DMS79 treated with DMSO at 0.1 percent for 48 hours (cell line): Measurements from ENCODE around the gene DYNAP.
A peak's percentile ranks its signal among the peaks of the same experiment; 100 is the strongest.

Experiments
- DNase-seq: peaks from one replicate; lab custom pipeline; 2025; lab: John Stamatoyannopoulos, UW

DYNAP gene, protein sequence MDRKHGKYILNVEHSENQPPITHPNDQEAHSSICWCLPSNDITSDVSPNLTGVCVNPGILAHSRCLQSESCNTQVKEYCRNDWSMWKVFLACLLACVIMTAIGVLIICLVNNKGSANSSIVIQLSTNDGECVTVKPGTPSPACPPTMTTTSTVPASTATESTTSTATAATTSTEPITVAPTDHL

GRCh38 chr18:54590945-54591344, at the start of gene DYNAP:
TSS of gene DYNAP (plus strand) at chr18:54591245. CDS start at chr18:54591283, 38 bp downstream.
- DNase-seq: no peak

DNA sequence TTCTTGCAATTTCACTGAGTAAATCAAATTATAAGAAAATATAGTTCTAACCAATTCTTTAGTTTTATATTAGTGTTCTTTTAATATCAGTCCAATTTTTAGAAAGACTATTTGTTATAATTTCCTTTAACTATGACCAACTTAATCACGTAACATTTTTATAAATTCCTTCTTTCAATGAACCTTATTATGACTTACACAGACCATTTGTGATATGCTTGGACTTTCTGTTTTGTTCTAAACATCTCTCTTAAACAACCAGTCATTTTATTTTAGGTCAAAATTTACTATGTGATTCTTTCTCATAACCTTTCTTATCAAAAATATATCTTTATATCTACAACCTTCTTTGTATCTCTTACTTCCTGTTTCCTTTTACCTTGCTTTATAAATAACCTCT, 39.5 kb upstream of the DYNAP start:
- DNase-seq: no peak

- no peak for DNase-seq
These were observed 35.8 kb upstream of the DYNAP start for GRCh38 chr18:54555286-54555685.

DNA sequence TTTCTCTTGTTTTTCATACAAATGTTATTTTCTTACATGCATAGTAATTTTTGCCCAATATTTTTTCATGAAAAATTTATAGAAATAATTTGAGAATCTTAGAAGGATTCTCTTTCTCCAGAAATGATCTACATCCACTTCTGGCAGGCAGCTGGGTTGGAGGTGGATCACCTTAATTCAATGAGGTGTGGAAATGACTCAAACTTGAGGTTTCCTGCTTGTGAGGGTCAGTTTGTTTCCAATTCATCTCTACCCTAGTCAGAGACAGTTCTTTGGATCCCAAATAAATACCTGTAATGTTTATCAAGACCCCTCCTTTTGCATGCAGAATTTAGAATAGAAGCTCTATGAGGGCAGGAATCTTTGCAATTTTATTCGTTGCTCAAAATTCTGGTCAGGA, 35.0 kb upstream of the DYNAP start:
- DNase-seq: no peak

GRCh38 chr18:54557958-54558357, 33.1 kb upstream of the DYNAP start:
- DNase-seq: no peak

DNA sequence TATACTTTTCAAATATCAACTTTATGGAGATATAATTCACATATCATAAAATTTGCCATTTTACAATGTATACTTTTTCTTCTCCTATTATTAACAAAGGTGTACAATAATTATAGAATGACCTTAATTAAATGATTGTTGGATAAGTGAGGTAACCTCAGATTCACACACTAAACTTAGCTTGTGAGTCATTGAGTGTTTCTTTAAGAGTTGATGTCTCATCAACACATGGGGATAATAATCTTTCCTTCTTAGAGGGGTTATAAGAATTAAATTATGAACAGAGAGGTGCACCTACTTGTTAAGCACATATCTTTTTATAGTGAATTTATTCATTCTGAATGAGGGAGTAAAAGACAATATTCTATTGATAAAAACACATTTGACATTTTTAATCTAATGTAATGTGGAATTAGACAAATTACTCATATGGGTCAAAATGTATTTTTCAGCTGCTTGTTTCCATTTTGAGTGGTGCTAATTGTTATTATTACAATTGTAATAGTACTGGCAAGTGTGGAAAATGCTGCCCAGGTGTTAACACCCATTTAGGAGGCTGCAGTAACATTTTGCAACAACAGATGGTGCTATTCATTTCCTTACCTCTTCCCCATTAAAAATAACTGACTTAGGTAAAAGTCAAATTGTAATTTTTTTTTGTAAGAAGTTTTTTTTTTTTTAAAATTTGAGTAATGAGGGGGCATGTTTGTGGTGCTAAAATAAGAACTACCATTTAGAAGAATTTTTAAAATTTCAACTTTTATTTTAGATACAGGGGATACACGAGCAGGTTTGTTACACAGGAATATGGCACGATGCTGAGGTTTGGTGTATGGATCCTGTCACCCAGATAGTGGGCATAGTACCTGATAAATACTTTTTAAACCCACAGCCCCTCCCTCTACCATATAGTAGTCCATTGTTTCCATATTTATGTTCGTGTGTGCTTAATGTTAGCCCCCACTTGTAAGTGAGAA, 32.1 kb upstream of the DYNAP start:
- DNase-seq: no peak

DNA sequence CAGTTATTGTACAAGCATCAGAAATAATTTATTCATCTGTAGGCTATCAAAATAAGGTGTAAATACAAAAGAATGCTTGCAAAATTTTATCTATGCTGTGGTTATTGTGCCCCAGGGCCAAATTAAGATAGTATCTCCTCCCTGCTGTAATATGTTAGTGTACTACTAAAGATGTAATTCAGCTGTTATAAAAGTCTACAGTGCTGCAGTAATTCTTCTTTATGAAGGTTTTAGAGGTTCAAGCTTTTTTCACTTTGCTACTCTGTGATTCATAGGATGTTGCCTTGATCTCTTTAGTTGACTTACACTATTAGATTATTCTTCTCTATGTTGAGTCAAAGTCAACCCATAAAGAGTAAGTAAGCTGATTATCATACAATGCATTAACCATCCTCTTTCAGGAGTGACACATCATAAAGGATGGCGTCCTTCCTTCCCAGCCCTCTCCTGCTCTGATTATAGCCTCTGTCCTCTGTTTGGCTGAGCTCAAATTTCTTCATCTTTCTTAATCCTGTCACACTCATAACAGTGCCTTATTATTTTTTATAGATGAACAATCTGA, 29.3 kb upstream of the DYNAP start:
- no peak for DNase-seq

- DNase-seq: no peak
These were observed 10.8 kb upstream of the DYNAP start for GRCh38 chr18:54580202-54580729.

GRCh38 chr18:54584065-54584464, 7.0 kb upstream of the DYNAP start:
- DNase-seq: no peak

DNA sequence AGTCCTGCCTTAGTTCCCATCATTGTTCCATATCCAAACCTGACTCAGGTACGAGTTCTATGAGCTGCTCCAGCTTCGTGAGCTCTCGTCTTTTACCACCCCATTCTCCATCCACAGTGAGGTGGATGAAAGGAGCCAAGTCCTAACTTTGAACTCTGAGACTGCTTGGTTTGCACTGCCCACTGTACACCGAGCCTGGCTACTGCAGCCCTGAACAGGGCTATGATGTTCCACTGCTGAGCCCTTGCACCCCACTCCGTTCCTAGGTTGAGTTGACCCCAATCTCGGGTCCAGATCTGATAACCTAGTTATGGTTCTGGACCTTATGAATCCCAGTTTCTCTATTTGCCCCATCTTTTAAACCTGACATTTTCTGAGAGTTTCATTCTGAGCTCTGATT, 5.3 kb upstream of the DYNAP start:
- DNase-seq: no peak

DNA sequence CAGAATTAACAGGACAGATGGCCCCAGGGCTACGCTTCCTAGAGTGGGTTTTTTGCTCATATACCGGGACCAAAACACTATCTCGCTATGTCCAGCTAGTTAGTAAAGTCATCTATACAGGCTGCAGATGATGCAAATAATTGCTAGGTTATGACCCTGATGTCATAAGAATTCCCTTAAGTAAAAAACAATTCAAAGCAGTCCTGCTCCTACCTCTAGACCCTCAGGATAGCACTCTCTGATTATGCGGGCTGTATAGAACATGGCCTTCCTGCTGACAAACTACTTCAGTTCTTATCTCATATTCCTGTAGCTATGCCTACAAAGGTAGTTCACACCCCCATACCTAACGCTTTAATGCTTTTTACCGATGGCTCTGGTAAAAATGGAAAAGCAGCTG, 13.2 kb downstream of the DYNAP start:
- DNase-seq: no peak

DNA sequence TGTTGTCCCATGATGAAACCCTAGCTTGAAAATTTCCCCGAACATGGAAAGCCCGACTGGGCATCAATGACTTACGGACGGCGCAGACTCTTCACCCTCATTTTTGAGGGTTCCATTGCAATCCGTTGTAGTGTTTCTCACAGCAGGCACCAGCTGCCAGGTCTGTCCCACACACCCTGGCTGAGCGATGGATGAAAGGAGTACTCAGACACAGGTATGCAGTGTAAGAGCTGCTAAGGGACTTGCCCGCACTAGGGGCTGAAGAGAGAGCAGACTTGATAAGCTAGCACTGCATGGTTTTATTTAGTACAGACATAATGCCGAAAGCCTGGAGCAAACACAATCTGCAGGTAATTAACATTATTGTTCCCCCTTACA, 15.8 kb downstream of the DYNAP start:
- peak; percentile 41 for DNase-seq

GRCh38 chr18:54607213-54608027, 16.4 kb downstream of the DYNAP start:
- DNase-seq: peak; percentile 41

DNA sequence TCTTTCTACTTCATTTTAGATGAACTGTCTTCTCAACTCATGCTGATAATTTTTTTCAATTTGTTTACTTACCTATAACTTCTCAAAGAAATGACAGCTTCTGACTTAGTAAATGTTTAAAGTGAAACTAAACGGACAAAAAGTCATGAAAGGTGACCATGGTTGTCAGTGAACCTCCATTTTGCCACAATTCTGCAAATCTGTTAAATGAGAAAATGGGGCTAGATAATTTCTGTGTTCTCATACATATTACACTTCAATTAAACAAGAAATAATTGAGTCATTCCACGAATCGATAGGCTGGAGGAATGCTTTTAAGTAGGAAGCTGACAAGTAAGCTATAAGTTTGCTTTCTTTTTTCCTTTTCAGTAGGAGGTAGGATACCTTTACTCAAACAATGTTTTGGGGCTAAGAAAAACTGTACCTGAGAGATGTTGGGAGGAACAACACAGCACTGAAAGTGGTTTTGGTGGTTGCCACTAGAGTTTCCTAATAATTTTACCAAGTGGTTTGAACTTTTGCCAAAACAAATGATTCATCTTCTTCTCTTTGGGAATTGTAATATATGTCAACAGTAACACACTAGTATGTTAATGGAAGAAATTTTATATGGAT, 17.1 kb downstream of the DYNAP start:
- DNase-seq: peak; percentile 5

DNA sequence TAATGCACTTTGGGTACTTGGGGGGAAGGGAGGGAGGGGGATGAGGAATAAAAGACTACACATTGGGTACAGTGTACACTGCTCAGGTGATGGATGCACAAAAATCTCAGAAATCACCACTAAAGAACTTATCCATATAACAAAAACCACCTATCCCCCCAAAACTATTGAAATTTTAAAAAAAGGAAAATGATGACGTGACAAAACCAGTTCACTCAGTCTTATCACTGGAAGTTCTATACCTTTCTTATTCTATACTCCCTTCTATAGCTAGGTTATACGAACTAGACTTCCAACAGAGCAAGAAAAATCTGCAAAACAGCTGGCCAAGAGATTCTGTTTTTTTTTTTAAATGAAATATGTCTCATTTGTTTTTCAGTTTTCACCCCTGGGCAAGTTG, 20.8 kb downstream of the DYNAP start:
- no peak for DNase-seq

GRCh38 chr18:54612237-54612636, 21.2 kb downstream of the DYNAP start:
- no peak for DNase-seq

DNA sequence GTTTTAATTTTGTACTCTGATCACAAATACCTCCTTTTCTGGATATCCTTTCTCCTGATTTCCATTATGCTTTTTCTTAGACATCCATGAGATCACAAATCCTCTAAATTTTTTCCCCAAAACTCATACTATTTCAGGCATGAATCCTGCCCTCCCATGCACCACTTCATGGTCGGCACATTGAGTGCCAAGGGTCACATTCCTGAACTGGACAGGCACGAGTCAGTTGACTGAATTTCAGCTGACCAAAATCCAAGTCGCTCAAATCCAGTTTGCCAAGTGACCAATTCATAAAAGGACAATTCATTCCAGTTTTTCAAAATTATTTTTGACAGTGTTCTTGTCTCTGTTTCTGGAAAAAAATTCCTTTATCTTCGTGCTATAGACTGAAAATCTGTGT, 22.1 kb downstream of the DYNAP start:
- DNase-seq: no peak

- no peak for DNase-seq
These were observed 25.3 kb downstream of the DYNAP start for GRCh38 chr18:54616220-54616848.

- DNase-seq: no peak
These were observed 31.0 kb downstream of the DYNAP start for GRCh38 chr18:54622084-54622483.

- no peak for DNase-seq
These were observed 35.7 kb downstream of the DYNAP start for GRCh38 chr18:54626779-54627178.

- no peak for DNase-seq
These were observed 39.9 kb downstream of the DYNAP start for GRCh38 chr18:54630963-54631362.
